CD4-positive, alpha-beta T cell treated with Interferon alpha-2 for 1 hour (primary cell): ENCODE measurements around the gene GFRA4.

Experiments
- DNase-seq, 2 donors: peaks; one replicate each; pipeline ENCODE4 v3.0.0-alpha.2; 2020 to 2022

The GFRA4 gene

GRCh38 chr20:3693376-3693775 lies 30.2 kb upstream of the GFRA4 start:
- DNase-seq = no peak

- DNase-seq = no peak
These were observed 29.6 kb upstream of the GFRA4 start for GRCh38 chr20:3692706-3693294.

GRCh38 chr20:3691897-3692296 lies 28.7 kb upstream of the GFRA4 start:
- no peak for DNase-seq

- no peak for DNase-seq
These were observed 28.1 kb upstream of the GFRA4 start for GRCh38 chr20:3691306-3691705.

- DNase-seq = no peak
These were observed 27.2 kb upstream of the GFRA4 start for GRCh38 chr20:3690413-3690812.

GRCh38 chr20:3689978-3690377 lies 26.8 kb upstream of the GFRA4 start:
- DNase-seq = no peak

- DNase-seq = no peak
These were observed 24.5 kb upstream of the GFRA4 start for GRCh38 chr20:3687655-3688054.

GRCh38 chr20:3686867-3687321 lies 23.7 kb upstream of the GFRA4 start:
- DNase-seq = no peak

- DNase-seq = no peak
These were observed 23.2 kb upstream of the GFRA4 start for GRCh38 chr20:3686421-3686820.

- no peak for DNase-seq
These were observed 22.1 kb upstream of the GFRA4 start for GRCh38 chr20:3685341-3685740.

- no peak for DNase-seq
These were observed 19.0 kb upstream of the GFRA4 start, which contains the start of gene ADAM33 for GRCh38 chr20:3681931-3682781. TSS of gene ADAM33 (minus strand) at chr20:3682010. CDS start at chr20:3682004, 6 bp downstream.

GRCh38 chr20:3681352-3681930 lies 18.2 kb upstream of the GFRA4 start:
- no peak for DNase-seq

GRCh38 chr20:3680701-3681351 lies 17.6 kb upstream of the GFRA4 start:
- DNase-seq = no peak

- DNase-seq = no peak
These were observed 16.8 kb upstream of the GFRA4 start for GRCh38 chr20:3679749-3680700.

GRCh38 chr20:3678856-3679720 lies 15.9 kb upstream of the GFRA4 start:
- DNase-seq = no peak

GRCh38 chr20:3678198-3678597 lies 15.0 kb upstream of the GFRA4 start:
- DNase-seq = no peak

- no peak for DNase-seq
These were observed 14.5 kb upstream of the GFRA4 start for GRCh38 chr20:3677733-3678132.

- DNase-seq = no peak
These were observed 12.0 kb upstream of the GFRA4 start for GRCh38 chr20:3674995-3675900.

- no peak for DNase-seq
These were observed 11.2 kb upstream of the GFRA4 start for GRCh38 chr20:3674447-3674846.
